ENCODE results near the gene RAB19.
"Not testable (repeated sequence)": the region's sequence is repeated elsewhere in the genome, so short reads cannot be mapped to it uniquely, and the experiment has no call there.

Gene RAB19

GRCh38 chr7:140402178-140402835, 1.6 kb upstream of the RAB19 start:
- DNase-seq: peak; percentile 32

GRCh38 chr7:140404565-140405065, 757 bp downstream of the RAB19 start:
- no peak for DNase-seq

- DNase-seq: no peak
Observed at GRCh38 chr7:140415361-140415760, 11.5 kb downstream of the RAB19 start.

GRCh38 chr7:140415816-140416215, 12.0 kb downstream of the RAB19 start:
- DNase-seq: not testable (repeated sequence)

GRCh38 chr7:140416560-140416959, 12.7 kb downstream of the RAB19 start:
- no peak for DNase-seq

- no peak for DNase-seq
Observed at GRCh38 chr7:140417456-140418155, 13.7 kb downstream of the RAB19 start.

- not testable (repeated sequence) for DNase-seq
Observed at GRCh38 chr7:140418156-140418472, 14.3 kb downstream of the RAB19 start.

- no peak for DNase-seq
Observed at GRCh38 chr7:140418653-140419052, 14.8 kb downstream of the RAB19 start.

- DNase-seq: no peak
Observed at GRCh38 chr7:140421521-140421920, 17.7 kb downstream of the RAB19 start.

GRCh38 chr7:140423501-140423900, 19.6 kb downstream of the RAB19 start:
- DNase-seq: no peak

GRCh38 chr7:140425718-140426117, 21.9 kb downstream of the RAB19 start:
- no peak for DNase-seq

GRCh38 chr7:140426130-140426529, 22.3 kb downstream of the RAB19 start:
- no peak for DNase-seq

- DNase-seq: no peak
Observed at GRCh38 chr7:140433396-140433795, 29.5 kb downstream of the RAB19 start.

GRCh38 chr7:140435252-140435895, 31.5 kb downstream of the RAB19 start:
- peak; percentile 15 for DNase-seq

GRCh38 chr7:140439359-140439758, 35.5 kb downstream of the RAB19 start:
- DNase-seq: no peak

- no peak for DNase-seq
Observed at GRCh38 chr7:140440593-140440992, 36.7 kb downstream of the RAB19 start.

GRCh38 chr7:140441519-140441918, 37.7 kb downstream of the RAB19 start:
- DNase-seq: no peak

GRCh38 chr7:140446467-140446866, 42.6 kb downstream of the RAB19 start:
- no peak for DNase-seq

GRCh38 chr7:140447841-140448240, 44.0 kb downstream of the RAB19 start:
- DNase-seq: peak; percentile 14

GRCh38 chr7:140448781-140449480, 45.1 kb downstream of the RAB19 start:
- no peak for DNase-seq

GRCh38 chr7:140451716-140452115, 47.9 kb downstream of the RAB19 start:
- no peak for DNase-seq

- no peak for DNase-seq
Observed at GRCh38 chr7:140453273-140453672, 49.4 kb downstream of the RAB19 start.
